HUES48 (cell line): ENCODE results near the gene ZNF106.

Experiments
- H3K27ac ChIP-seq: one replicate; pipeline ENCODE4 v1.7.0; 2013; ENCODE audit warnings: low read depth, low read length, inconsistent platforms
- H3K27me3 ChIP-seq: 2 replicates; pipeline ENCODE4 v1.6.1; 2013; ENCODE audit warnings: mild to moderate bottlenecking, low read length; ENCODE audit not compliant: control insufficient read depth, insufficient read depth
- H3K36me3 ChIP-seq: 2 replicates; pipeline ENCODE4 v1.6.1; 2013; ENCODE audit warnings: low read length; ENCODE audit not compliant: control insufficient read depth, insufficient read depth
- H3K4me1 ChIP-seq: 2 replicates; pipeline ENCODE4 v1.6.1; 2013; ENCODE audit warnings: mild to moderate bottlenecking, low read length; ENCODE audit not compliant: control insufficient read depth, insufficient read depth
- H3K4me3 ChIP-seq: 2 replicates; pipeline ENCODE4 v1.5.1; 2013; ENCODE audit warnings: mild to moderate bottlenecking, low read depth, low read length
- H3K9ac ChIP-seq: 2 replicates; pipeline ENCODE4 v1.6.1; 2013; ENCODE audit warnings: mild to moderate bottlenecking, low read depth, low read length, moderate library complexity
- H3K9me3 ChIP-seq: 2 replicates; pipeline ENCODE4 v1.6.1; 2013; ENCODE audit warnings: low read length; ENCODE audit not compliant: control insufficient read depth, insufficient read depth

The ZNF106 gene

GRCh38 chr15:42365921-42366550 is 124.9 kb downstream of the ZNF106 start:
- Histone ChIP-seq H3K9ac (no peak overlapping the region), H3K9me3 (peaks cover 7% of the 10 kb centered on the region), H3K27ac (no peak overlapping the region), H3K4me3 (no peak overlapping the region), H3K36me3 (no peaks in the 10 kb centered on the region), H3K4me1 (peaks cover 20% of the 10 kb centered on the region), H3K27me3 (peaks cover 5% of the 10 kb centered on the region; the same call in 1 of the 2 replicates)

- H3K27me3 ChIP-seq: peaks cover 5% of the 10 kb centered on the region; the same call in 1 of the 2 replicates
- H3K4me1 ChIP-seq: peaks cover 20% of the 10 kb centered on the region
- no peaks in the 10 kb centered on the region for H3K36me3 ChIP-seq
- H3K9ac ChIP-seq: no peak overlapping the region
- no peak overlapping the region for H3K27ac ChIP-seq
- no peak overlapping the region for H3K4me3 ChIP-seq
- H3K9me3 ChIP-seq: peaks cover 7% of the 10 kb centered on the region
These were observed 126.4 kb downstream of the ZNF106 start for GRCh38 chr15:42364529-42364928.

- no peak overlapping the region for H3K9ac ChIP-seq
- H3K9me3 ChIP-seq: peaks cover 7% of the 10 kb centered on the region
- peaks cover 5% of the 10 kb centered on the region; the same call in 1 of the 2 replicates for H3K27me3 ChIP-seq
- no peak overlapping the region for H3K4me3 ChIP-seq
- H3K4me1 ChIP-seq: peaks cover 20% of the 10 kb centered on the region
- H3K27ac ChIP-seq: peak overlapping the region; percentile 72
- H3K36me3 ChIP-seq: no peaks in the 10 kb centered on the region
These were observed 127.0 kb downstream of the ZNF106 start for GRCh38 chr15:42363942-42364341.

GRCh38 chr15:42363487-42363886 is 127.5 kb downstream of the ZNF106 start:
- peaks cover 4% of the 10 kb centered on the region; the same call in 1 of the 2 replicates for H3K9me3 ChIP-seq
- H3K4me1 ChIP-seq: peaks cover 20% of the 10 kb centered on the region
- H3K4me3 ChIP-seq: no peak overlapping the region
- no peaks in the 10 kb centered on the region for H3K36me3 ChIP-seq
- H3K27ac ChIP-seq: peak overlapping the region; percentile 72
- H3K27me3 ChIP-seq: peaks cover 5% of the 10 kb centered on the region; the same call in 1 of the 2 replicates
- H3K9ac ChIP-seq: no peak overlapping the region
